BJ (cell line): ENCODE results near the gene TSPAN4. TPM values are rescaled to one million over a fixed set of nuclear protein-coding genes. Genes with fewer than 3 reads are reported as not detected.

ENCODE experiments used
- CTCF ChIA-PET: fragments of 350-600 bp; formaldehyde crosslinking; extraction: SDS; loops from one replicate; lab custom pipeline; 2021; ENCODE audit warnings: antibody characterized with exemption, inconsistent platforms; lab: Yijun Ruan, JAX
- POLR2A ChIA-PET: fragments of 300-600 bp; sonication (Branson Sonifier 250); formaldehyde crosslinking; extraction: SDS; loops from one replicate; lab custom pipeline; 2021; ENCODE audit warnings: antibody characterized with exemption; lab: Charles Lee
- DNase-seq: peaks from one replicate; pipeline ENCODE4 v3.0.0-alpha.2; 2011; ENCODE audit warnings: low read depth
- H3K27me3 ChIP-seq: 2 replicates; pipeline ENCODE4 v1.6.0; 2011; ENCODE audit warnings: low read length; ENCODE audit not compliant: control insufficient read depth, insufficient read depth
- H3K36me3 ChIP-seq: 2 replicates; pipeline ENCODE4 v1.5.1; 2011; ENCODE audit warnings: low read length; ENCODE audit not compliant: control insufficient read depth, insufficient read depth
- H3K4me3 ChIP-seq: 2 replicates; pipeline ENCODE4 v1.5.1; 2011; ENCODE audit warnings: low read depth, mild to moderate bottlenecking, control low read depth, low read length
- CTCF ChIP-seq: IDR thresholded peaks from 2 replicates; pipeline ENCODE4 v1.5.1; 2011; ENCODE audit warnings: low read depth, mild to moderate bottlenecking, control low read depth, inconsistent platforms, low read length, moderate library complexity; ENCODE audit not compliant: insufficient read depth
- polyA plus RNA-seq: library from polyadenylated mRNA; depleted of rRNA; stranded (reverse); fragments of >200 nt; gene quantifications from 2 replicates; pipeline ENCODE4 v1.2.3, GENCODE V29; 2011

The TSPAN4 gene
- polyA plus RNA-seq, 1 experiment = 295 TPM

DNA sequence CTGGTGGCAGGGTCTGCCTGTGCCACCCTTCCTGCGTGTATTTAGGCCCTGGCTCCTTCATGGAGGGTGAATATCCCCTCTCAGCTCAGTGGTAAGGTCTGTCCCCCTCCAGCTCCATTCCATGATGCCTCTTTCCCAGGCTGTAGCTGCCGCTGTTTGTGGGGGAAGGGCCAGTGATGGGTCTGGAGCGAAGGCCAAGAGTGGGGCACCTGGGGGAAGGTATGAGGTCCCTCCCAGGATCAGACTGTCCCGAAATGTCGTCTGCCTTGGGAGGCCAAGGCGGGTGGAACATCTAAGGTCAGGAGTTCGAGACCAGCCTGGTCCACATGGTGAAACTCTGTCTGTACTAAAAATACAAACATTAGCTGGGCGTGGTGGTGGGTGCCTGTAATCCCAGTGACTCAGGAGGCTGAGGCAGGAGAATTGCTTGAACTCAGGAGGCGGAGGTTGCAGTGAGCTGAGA lies 8.8 kb upstream of the TSPAN4 start:
- Histone ChIP-seq H3K4me3 (peak overlapping the region; percentile 80), H3K27me3 (no peaks in the 10 kb centered on the region), H3K36me3 (peaks cover 26% of the 10 kb centered on the region)
- no peak for TF ChIP-seq CTCF
- DNase-seq = no peak
- POLR2A ChIA-PET = interaction anchor here (1.4 to 3.1 kb wide), 2 partner anchors 9 to 10 kb away, joined by 6 to 15 read pairs; partner anchors contain the start of gene TSPAN4
- CTCF ChIA-PET = interaction anchor here (1.0 to 1.7 kb wide), 5 partner anchors 10 to 217 kb away, joined by 3 to 6 read pairs (median 5); no protein-coding TSS in a partner anchor

DNA sequence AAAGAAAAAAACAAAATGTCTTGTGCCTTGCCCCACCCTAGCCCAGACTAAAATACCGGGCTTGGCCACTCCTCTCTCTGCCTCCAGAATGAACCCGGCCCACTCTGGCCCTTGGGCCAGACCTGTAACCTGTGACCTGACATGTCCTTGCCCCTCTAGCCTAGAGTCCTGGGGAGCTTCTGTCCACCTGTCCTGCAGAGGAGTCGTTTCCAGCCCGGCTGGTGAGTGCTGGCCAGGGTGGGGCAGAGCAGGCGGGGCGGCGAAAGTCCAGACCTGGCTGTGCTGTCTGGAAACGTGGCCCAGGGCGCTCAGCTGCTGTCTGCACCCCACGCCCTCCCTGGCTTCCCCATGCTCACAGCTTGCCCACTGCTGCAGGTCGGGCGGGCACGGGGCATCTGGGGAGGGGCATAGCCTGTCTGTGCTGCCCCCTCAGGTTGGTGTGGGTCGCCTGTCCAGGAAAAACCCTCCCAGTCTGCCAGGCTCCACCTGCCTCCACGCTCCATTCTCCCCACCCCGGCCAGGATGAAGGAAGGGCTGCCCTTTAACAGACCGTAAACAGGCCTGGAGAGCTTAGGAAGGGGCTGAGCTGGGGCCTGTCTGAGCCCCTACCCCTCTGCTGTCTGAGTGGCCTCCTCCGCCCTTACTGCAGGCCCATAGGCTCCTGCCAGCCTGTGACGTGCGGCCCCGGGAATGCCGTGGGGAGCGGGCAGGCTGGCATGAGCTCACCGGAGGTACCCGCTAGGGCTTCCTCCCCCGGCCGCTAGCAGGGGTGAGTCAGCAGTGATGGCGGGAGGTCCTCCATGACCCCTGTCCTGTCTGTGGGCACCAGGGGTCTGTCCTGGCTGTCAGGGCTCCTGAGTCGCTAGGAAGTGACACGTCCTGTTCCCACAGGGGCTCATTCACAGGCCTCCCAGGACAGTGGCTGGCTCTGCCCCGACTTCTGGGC lies 8.0 kb upstream of the TSPAN4 start:
- CTCF ChIA-PET = interaction anchor here (0.7 to 1.7 kb wide), 7 partner anchors 9 to 216 kb away, joined by 3 to 6 read pairs (median 3); no protein-coding TSS in a partner anchor
- Histone ChIP-seq H3K36me3 (peaks cover 32% of the 10 kb centered on the region), H3K27me3 (no peaks in the 10 kb centered on the region), H3K4me3 (peak overlapping the region; percentile 80)
- POLR2A ChIA-PET = interaction anchor here (0.6 to 3.1 kb wide), 2 partner anchors 10 to 66 kb away, joined by 4 to 15 read pairs; no protein-coding TSS in a partner anchor
- no peak for DNase-seq
- no peak for TF ChIP-seq CTCF

GRCh38 chr11:836274-836673 lies 6.4 kb upstream of the TSPAN4 start:
- CTCF ChIA-PET = no interaction called here
- peaks cover 46% of the 10 kb centered on the region for H3K36me3 ChIP-seq
- POLR2A ChIA-PET = interaction anchor here (0.5 kb wide), 1 partner anchor 91 kb away, joined by 3 read pairs; no protein-coding TSS in a partner anchor
- no peak for TF ChIP-seq CTCF
- H3K27me3 ChIP-seq = no peaks in the 10 kb centered on the region
- H3K4me3 ChIP-seq = no peak overlapping the region
- DNase-seq = no peak

- ChIA-PET CTCF (no interaction called here), POLR2A (interaction anchor here (0.5 kb wide), 1 partner anchor 91 kb away, joined by 3 read pairs; no protein-coding TSS in a partner anchor)
- DNase-seq = no peak
- H3K4me3 ChIP-seq = no peak overlapping the region
- TF ChIP-seq CTCF = no peak
- H3K27me3 ChIP-seq = no peaks in the 10 kb centered on the region
- H3K36me3 ChIP-seq = peaks cover 46% of the 10 kb centered on the region
These were observed 6.0 kb upstream of the TSPAN4 start for GRCh38 chr11:836700-837099.
